Measurements from ENCODE around the gene AEBP1. TPM values are rescaled to one million over a fixed set of nuclear protein-coding genes. Genes with fewer than 3 reads are reported as not detected.

AEBP1 gene
- total and polyA plus RNA-seq, 7 donors, result 2.8 to 22.0 (median 7.8) TPM

- H3K4me1 ChIP-seq, result no peaks in the 10 kb centered on the region
- no peaks in the 10 kb centered on the region for H3K9me3 ChIP-seq
- 89 to 95% (median 90%) methylated on average over 18 to 21 of the region's 21 CpGs for WGBS, 3 donors
- no peak overlapping the region for H3K27ac ChIP-seq
- ATAC-seq, result no peak
- no peaks in the 10 kb centered on the region for H3K36me3 ChIP-seq (ENCODE audit: insufficient read depth in 1 of 2, low read depth in 1 of 2)
- intact Hi-C loops (cut with DNase I), result no loop called here
- DNase-seq, result peak in 1 of 2 donors; percentile 48
- H3K4me3 ChIP-seq, result no peak overlapping the region
- TF ChIP-seq CTCF (IDR thresholded peaks at IDR 0.05), result no peak
- H3K27me3 ChIP-seq (ENCODE audit: insufficient read depth in 3 of 3, low read length in 2 of 3), result peaks cover 0 to 11% (median 6%) of the 10 kb centered on the region in 3 donors
Measured at GRCh38 chr7:44107961-44108767, 4.0 kb downstream of the AEBP1 start.

GRCh38 chr7:44108768-44109750, 4.9 kb downstream of the AEBP1 start:
- DNase-seq, result peak in 1 of 2 donors; percentile 40
- ATAC-seq, result no peak

GRCh38 chr7:44109991-44110390, 5.8 kb downstream of the AEBP1 start:
- Histone ChIP-seq H3K27me3 (ENCODE audit: insufficient read depth in 3 of 3, low read length in 2 of 3) (peaks cover 0 to 11% (median 2%) of the 10 kb centered on the region in 3 donors), H3K4me3 (no peak overlapping the region), H3K36me3 (ENCODE audit: insufficient read depth in 1 of 2, low read depth in 1 of 2) (peaks cover 0 to 9% of the 10 kb centered on the region in 2 donors), H3K27ac (no peak overlapping the region), H3K4me1 (peaks cover 11% of the 10 kb centered on the region), H3K9me3 (no peaks in the 10 kb centered on the region)
- no peak for TF ChIP-seq CTCF (IDR thresholded peaks at IDR 0.05)
- intact Hi-C loops (cut with DNase I), result no loop called here
- peak in 1 of 2 donors; percentile 45 for DNase-seq
- no peak for ATAC-seq
- 91 to 95% (median 93%) methylated on average over 18 of the region's 18 CpGs for WGBS, 3 donors

More at GRCh38 chr7:44108768-44109750, 4.9 kb downstream of the AEBP1 start:
- no peak for TF ChIP-seq CTCF (IDR thresholded peaks at IDR 0.05)
- H3K27ac ChIP-seq, result no peak overlapping the region
- WGBS, 3 donors, result 87 to 91% (median 87%) methylated on average over 20 to 21 of the region's 21 CpGs
- peaks cover 0 to 11% (median 2%) of the 10 kb centered on the region in 3 donors for H3K27me3 ChIP-seq (ENCODE audit: insufficient read depth in 3 of 3, low read length in 2 of 3)
- intact Hi-C loops (cut with DNase I), result no loop called here
- no peak overlapping the region for H3K4me3 ChIP-seq
- no peaks in the 10 kb centered on the region for H3K9me3 ChIP-seq
- H3K4me1 ChIP-seq, result peaks cover 1% of the 10 kb centered on the region
- no peaks in the 10 kb centered on the region for H3K36me3 ChIP-seq (ENCODE audit: insufficient read depth in 1 of 2, low read depth in 1 of 2)

- peaks cover 0 to 2% (median 2%) of the 10 kb centered on the region in 3 donors for H3K27me3 ChIP-seq (ENCODE audit: insufficient read depth in 3 of 3, low read length in 2 of 3)
- intact Hi-C loops (cut with DNase I), result no loop called here
- ATAC-seq (no peak), DNase-seq (peak in 1 of 2 donors; percentile 49)
- no peaks in the 10 kb centered on the region for H3K9me3 ChIP-seq
- H3K4me3 ChIP-seq, result no peak overlapping the region
- no peak for TF ChIP-seq CTCF (IDR thresholded peaks at IDR 0.05)
- 74 to 78% (median 75%) methylated on average over 27 of the region's 27 CpGs for WGBS, 3 donors
- H3K27ac ChIP-seq, result no peak overlapping the region
- H3K36me3 ChIP-seq (ENCODE audit: insufficient read depth in 1 of 2, low read depth in 1 of 2), result peaks cover 0 to 16% of the 10 kb centered on the region in 2 donors
- H3K4me1 ChIP-seq, result peaks cover 18% of the 10 kb centered on the region
Measured at GRCh38 chr7:44110719-44111635, 6.8 kb downstream of the AEBP1 start.
